GM19240 (cell line): ENCODE data around the gene ADRA2B.

ENCODE experiments used
- DNase-seq: peaks from one replicate; pipeline ENCODE4 v3.0.0; 2011; ENCODE audit warnings: low spot score; ENCODE audit not compliant: insufficient read length

ADRA2B gene

DNA sequence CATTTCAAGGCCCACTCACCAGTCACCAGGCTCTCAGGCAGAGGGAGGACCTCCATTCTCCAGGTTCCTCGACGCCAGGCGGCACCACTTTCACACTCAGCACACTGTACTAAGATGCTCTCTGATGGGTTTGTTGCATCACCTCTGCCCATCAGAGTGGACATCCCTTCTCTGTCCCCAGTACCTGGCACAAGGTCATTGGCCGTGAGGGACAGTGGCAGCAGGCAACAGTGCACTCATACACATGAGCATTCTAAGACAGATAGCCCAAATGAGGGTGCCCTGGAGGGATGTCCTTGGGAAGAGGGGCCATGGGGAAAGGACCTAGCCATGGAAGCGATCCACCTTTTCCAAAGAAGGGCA is 3.0 kb upstream of the ADRA2B start:
- DNase-seq, result no peak

- no peak for DNase-seq
These were observed 2.5 kb upstream of the ADRA2B start for GRCh38 chr2:96118698-96119388.

GRCh38 chr2:96117701-96118588 is 1.6 kb upstream of the ADRA2B start:
- DNase-seq, result no peak

DNA sequence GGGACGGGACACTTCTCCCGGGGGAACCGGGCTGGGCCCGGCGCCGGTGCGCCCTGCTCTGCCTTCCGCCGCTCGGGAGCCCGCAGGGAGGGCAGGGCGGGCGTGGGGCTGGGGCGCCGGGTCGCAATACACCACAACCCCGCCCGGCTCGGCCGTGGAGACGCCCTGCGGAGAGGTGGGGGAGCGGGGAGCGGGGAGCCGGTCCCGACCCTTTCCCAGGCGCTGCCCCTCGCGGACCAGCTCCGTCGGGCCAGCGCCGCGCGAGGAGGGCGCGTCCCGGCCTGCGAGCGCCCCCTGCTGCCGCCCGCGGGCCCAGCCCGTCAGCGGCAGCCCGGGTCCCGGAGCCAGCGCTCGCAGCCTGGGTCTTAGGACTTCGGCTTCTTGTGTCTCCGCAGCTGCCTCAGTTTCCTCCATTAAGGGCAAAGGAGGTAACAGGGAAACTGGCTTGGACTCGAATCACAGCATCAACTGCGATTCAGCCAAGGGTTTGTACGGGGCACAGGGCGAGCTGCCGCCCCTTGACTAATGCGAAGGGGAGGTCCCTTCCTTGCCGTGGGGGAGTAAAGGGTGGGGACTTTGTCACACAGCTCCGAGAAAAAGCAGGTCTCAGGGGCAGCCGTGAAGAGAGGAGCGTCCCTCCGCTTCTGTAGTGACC is 635 bp upstream of the ADRA2B start:
- DNase-seq, result peak; percentile 89

- no peak for DNase-seq
These were observed 544 bp downstream of the ADRA2B start for GRCh38 chr2:96115631-96116423.

DNA sequence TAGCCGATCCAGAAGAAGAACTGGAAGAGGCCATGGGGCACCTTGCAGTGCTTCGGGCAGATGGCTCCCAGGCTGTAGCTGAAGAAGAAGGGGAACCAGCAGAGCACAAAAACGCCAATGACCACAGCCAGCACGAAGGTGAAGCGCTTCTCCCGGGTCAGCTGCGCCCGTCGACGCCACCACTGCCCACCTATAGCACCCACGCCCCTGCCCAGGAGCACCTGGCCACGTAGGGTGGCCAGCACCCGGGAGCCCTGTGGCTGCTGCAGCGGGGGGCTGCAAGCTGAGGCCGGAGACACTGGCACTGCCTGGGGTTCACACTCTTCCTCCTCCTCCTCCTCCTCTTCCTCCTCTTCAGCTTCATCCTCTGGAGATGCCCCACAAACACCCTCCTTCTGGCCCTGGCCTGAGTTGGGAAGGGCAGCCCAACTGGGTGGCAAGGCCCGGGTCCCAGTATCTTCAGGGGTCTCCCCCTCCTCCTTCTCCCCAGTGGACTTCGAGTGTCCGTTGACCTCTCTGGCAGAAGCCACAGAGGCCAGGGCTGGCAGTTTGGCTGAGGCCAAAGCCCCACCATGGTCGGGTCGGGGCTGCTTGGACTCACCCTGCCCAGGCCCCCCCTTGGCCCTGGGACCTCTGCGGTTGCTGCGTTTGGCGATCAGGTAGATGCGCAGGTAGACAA is 1.3 kb downstream of the ADRA2B start:
- no peak for DNase-seq

DNA sequence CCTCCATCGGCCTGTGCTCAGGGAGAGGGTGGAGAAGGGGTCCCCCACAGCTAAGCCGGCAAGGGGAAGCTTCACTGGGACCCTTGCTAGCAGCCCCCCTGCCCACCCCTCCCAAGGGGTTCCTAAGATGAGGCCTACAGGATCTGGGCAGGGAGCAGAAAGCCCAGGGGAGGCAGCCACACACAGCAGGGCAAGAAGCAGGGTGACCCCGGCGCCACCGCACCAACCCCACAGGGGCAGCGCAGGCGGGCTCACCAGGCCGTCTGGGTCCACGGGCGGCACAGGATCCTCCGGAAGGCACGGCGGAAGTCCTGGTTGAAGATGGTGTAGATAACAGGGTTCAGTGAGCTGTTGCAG is 1.8 kb downstream of the ADRA2B start:
- no peak for DNase-seq

- no peak for DNase-seq
These were observed 2.4 kb downstream of the ADRA2B start for GRCh38 chr2:96113951-96114350.

GRCh38 chr2:96113367-96113677 is 3.0 kb downstream of the ADRA2B start:
- DNase-seq, result no peak

- DNase-seq, result no peak
These were observed 3.6 kb downstream of the ADRA2B start for GRCh38 chr2:96112501-96113366.

GRCh38 chr2:96111823-96112500 is 4.4 kb downstream of the ADRA2B start:
- DNase-seq, result no peak

DNA sequence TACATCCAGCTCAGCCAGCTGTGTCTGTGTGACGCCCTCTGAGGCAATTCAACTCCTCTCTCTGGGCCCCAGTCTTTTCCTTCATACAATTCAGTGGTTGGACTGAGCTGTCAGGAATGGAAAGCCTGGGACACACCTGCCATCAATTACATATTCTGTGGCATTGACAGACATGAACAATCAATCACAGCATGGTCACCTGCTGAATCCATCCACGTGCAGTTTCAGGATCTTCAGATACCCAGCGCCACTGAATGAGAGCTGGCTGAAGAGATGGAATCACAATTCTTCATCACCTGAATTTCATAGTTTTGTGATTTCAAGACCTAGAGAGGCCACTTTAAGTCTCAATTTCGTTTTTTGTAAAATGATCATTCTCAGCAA is 5.1 kb downstream of the ADRA2B start:
- DNase-seq, result no peak

- DNase-seq, result no peak
These were observed 5.6 kb downstream of the ADRA2B start for GRCh38 chr2:96110621-96111256.

- no peak for DNase-seq
These were observed 6.3 kb downstream of the ADRA2B start for GRCh38 chr2:96109931-96110511.

DNA sequence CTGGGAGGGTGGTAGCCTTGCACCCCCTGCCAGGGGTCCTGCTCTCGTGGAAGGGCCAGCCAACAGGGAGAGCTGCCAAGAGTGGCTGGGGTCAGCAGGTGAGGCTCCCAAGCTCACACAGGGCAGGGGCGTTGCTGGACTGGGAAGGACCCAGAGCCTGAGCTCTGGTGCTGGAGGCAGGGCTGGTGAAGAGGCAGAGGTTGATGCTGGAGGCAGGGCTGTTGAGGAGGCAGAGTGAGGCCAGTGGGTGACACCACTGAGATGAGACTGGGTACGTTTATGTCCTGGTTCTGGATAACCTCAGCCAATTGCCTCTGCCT is 7.0 kb downstream of the ADRA2B start:
- DNase-seq, result no peak

GRCh38 chr2:96108541-96109360 is 7.6 kb downstream of the ADRA2B start:
- no peak for DNase-seq

DNA sequence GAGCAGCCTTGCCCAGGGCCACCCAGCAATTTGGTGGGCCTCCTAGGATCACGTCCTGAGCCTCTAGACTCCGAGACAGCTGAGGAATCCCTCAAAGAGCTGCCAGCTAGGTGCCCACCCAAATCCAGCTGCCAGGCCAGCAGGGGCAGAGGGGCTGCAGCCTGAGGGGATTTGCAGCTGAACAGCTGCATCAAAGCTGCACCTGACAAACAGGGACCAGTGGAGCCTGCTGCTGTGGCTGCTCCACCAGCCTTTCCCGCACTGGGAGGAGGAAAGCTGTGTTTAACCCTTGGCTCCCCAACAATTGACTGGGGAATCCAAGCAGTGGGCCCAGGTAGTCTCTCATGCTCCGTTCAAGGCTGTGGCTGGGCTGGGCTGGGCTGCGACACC is 8.2 kb downstream of the ADRA2B start:
- DNase-seq, result no peak

GRCh38 chr2:96107708-96108065 is 8.7 kb downstream of the ADRA2B start:
- DNase-seq, result no peak
